ENCODE measurements around the gene GRIK3.

GRIK3 gene

GRCh38 chr1:37047542-37047941 lies 13.2 kb upstream of the GRIK3 start:
- Histone ChIP-seq H3K4me1 (ENCODE audit: control insufficient read depth, insufficient read depth, low read length) (no peaks in the 10 kb centered on the region), H3K27me3 (ENCODE audit: control insufficient read depth in 1 of 2, insufficient read depth in 2 of 2, low read length in 2 of 2) (peaks cover 15 to 27% of the 10 kb centered on the region in 2 donors), H3K36me3 (ENCODE audit: control insufficient read depth in 2 of 2, insufficient read depth in 2 of 2, low read length in 2 of 2) (no peaks in the 10 kb centered on the region), H3K27ac (ENCODE audit: low read length) (no peak overlapping the region), H3K9ac (ENCODE audit: low read length in 2 of 2) (no peak overlapping the region), H3K4me3 (ENCODE audit: low read length in 2 of 2) (no peak overlapping the region), H3K9me3 (ENCODE audit: control insufficient read depth in 2 of 2, low read length in 2 of 2) (no peaks in the 10 kb centered on the region)

- Histone ChIP-seq H3K9ac (ENCODE audit: low read length in 2 of 2) (no peak overlapping the region), H3K27ac (ENCODE audit: low read length) (no peak overlapping the region), H3K4me1 (ENCODE audit: control insufficient read depth, insufficient read depth, low read length) (no peaks in the 10 kb centered on the region), H3K9me3 (ENCODE audit: control insufficient read depth in 2 of 2, low read length in 2 of 2) (no peaks in the 10 kb centered on the region), H3K27me3 (ENCODE audit: control insufficient read depth in 1 of 2, insufficient read depth in 2 of 2, low read length in 2 of 2) (peaks cover 51 to 58% of the 10 kb centered on the region in 2 donors), H3K36me3 (ENCODE audit: control insufficient read depth in 2 of 2, insufficient read depth in 2 of 2, low read length in 2 of 2) (no peaks in the 10 kb centered on the region), H3K4me3 (ENCODE audit: low read length in 2 of 2) (no peak overlapping the region)
Measured at GRCh38 chr1:37043101-37043500, 8.8 kb upstream of the GRIK3 start.

GRCh38 chr1:37042506-37042905 lies 8.2 kb upstream of the GRIK3 start:
- no peak overlapping the region for H3K27ac ChIP-seq (ENCODE audit: low read length)
- H3K4me3 ChIP-seq (ENCODE audit: low read length in 2 of 2) = no peak overlapping the region
- H3K27me3 ChIP-seq (ENCODE audit: control insufficient read depth in 1 of 2, insufficient read depth in 2 of 2, low read length in 2 of 2) = peaks cover 56 to 61% of the 10 kb centered on the region in 2 donors
- no peaks in the 10 kb centered on the region for H3K36me3 ChIP-seq (ENCODE audit: control insufficient read depth in 2 of 2, insufficient read depth in 2 of 2, low read length in 2 of 2)
- H3K9me3 ChIP-seq (ENCODE audit: control insufficient read depth in 2 of 2, low read length in 2 of 2) = no peaks in the 10 kb centered on the region
- H3K4me1 ChIP-seq (ENCODE audit: control insufficient read depth, insufficient read depth, low read length) = no peaks in the 10 kb centered on the region
- H3K9ac ChIP-seq (ENCODE audit: low read length in 2 of 2) = no peak overlapping the region

- Histone ChIP-seq H3K27ac (ENCODE audit: low read length) (no peak overlapping the region), H3K9ac (ENCODE audit: low read length in 2 of 2) (no peak overlapping the region), H3K9me3 (ENCODE audit: control insufficient read depth in 2 of 2, low read length in 2 of 2) (no peaks in the 10 kb centered on the region), H3K27me3 (ENCODE audit: control insufficient read depth in 1 of 2, insufficient read depth in 2 of 2, low read length in 2 of 2) (peaks cover 60 to 65% of the 10 kb centered on the region in 2 donors), H3K36me3 (ENCODE audit: control insufficient read depth in 2 of 2, insufficient read depth in 2 of 2, low read length in 2 of 2) (no peaks in the 10 kb centered on the region), H3K4me3 (ENCODE audit: low read length in 2 of 2) (no peak overlapping the region), H3K4me1 (ENCODE audit: control insufficient read depth, insufficient read depth, low read length) (no peaks in the 10 kb centered on the region)
Measured at GRCh38 chr1:37041483-37041882, 7.2 kb upstream of the GRIK3 start.

GRCh38 chr1:37040773-37041172 lies 6.5 kb upstream of the GRIK3 start:
- H3K4me1 ChIP-seq (ENCODE audit: control insufficient read depth, insufficient read depth, low read length) = peaks cover 2% of the 10 kb centered on the region
- no peaks in the 10 kb centered on the region for H3K9me3 ChIP-seq (ENCODE audit: control insufficient read depth in 2 of 2, low read length in 2 of 2)
- H3K9ac ChIP-seq (ENCODE audit: low read length in 2 of 2) = no peak overlapping the region
- no peak overlapping the region for H3K4me3 ChIP-seq (ENCODE audit: low read length in 2 of 2)
- no peaks in the 10 kb centered on the region for H3K36me3 ChIP-seq (ENCODE audit: control insufficient read depth in 2 of 2, insufficient read depth in 2 of 2, low read length in 2 of 2)
- peaks cover 67 to 72% of the 10 kb centered on the region in 2 donors for H3K27me3 ChIP-seq (ENCODE audit: control insufficient read depth in 1 of 2, insufficient read depth in 2 of 2, low read length in 2 of 2)
- H3K27ac ChIP-seq (ENCODE audit: low read length) = no peak overlapping the region

- peaks cover 72 to 75% of the 10 kb centered on the region in 2 donors for H3K27me3 ChIP-seq (ENCODE audit: control insufficient read depth in 1 of 2, insufficient read depth in 2 of 2, low read length in 2 of 2)
- peaks cover 2% of the 10 kb centered on the region for H3K4me1 ChIP-seq (ENCODE audit: control insufficient read depth, insufficient read depth, low read length)
- no peaks in the 10 kb centered on the region for H3K36me3 ChIP-seq (ENCODE audit: control insufficient read depth in 2 of 2, insufficient read depth in 2 of 2, low read length in 2 of 2)
- no peak overlapping the region for H3K4me3 ChIP-seq (ENCODE audit: low read length in 2 of 2)
- no peaks in the 10 kb centered on the region for H3K9me3 ChIP-seq (ENCODE audit: control insufficient read depth in 2 of 2, low read length in 2 of 2)
- H3K27ac ChIP-seq (ENCODE audit: low read length) = no peak overlapping the region
- H3K9ac ChIP-seq (ENCODE audit: low read length in 2 of 2) = no peak overlapping the region
Measured at GRCh38 chr1:37040261-37040660, 5.9 kb upstream of the GRIK3 start.

- peaks cover 73 to 78% of the 10 kb centered on the region in 2 donors for H3K27me3 ChIP-seq (ENCODE audit: control insufficient read depth in 1 of 2, insufficient read depth in 2 of 2, low read length in 2 of 2)
- H3K9me3 ChIP-seq (ENCODE audit: control insufficient read depth in 2 of 2, low read length in 2 of 2) = no peaks in the 10 kb centered on the region
- H3K36me3 ChIP-seq (ENCODE audit: control insufficient read depth in 2 of 2, insufficient read depth in 2 of 2, low read length in 2 of 2) = no peaks in the 10 kb centered on the region
- peaks cover 6% of the 10 kb centered on the region for H3K4me1 ChIP-seq (ENCODE audit: control insufficient read depth, insufficient read depth, low read length)
- H3K4me3 ChIP-seq (ENCODE audit: low read length in 2 of 2) = no peak overlapping the region
- no peak overlapping the region for H3K9ac ChIP-seq (ENCODE audit: low read length in 2 of 2)
- no peak overlapping the region for H3K27ac ChIP-seq (ENCODE audit: low read length)
Measured at GRCh38 chr1:37038227-37039093, 4.1 kb upstream of the GRIK3 start.

- H3K36me3 ChIP-seq (ENCODE audit: control insufficient read depth in 2 of 2, insufficient read depth in 2 of 2, low read length in 2 of 2) = no peaks in the 10 kb centered on the region
- no peak overlapping the region for H3K9ac ChIP-seq (ENCODE audit: low read length in 2 of 2)
- no peak overlapping the region for H3K4me3 ChIP-seq (ENCODE audit: low read length in 2 of 2)
- H3K4me1 ChIP-seq (ENCODE audit: control insufficient read depth, insufficient read depth, low read length) = peaks cover 7% of the 10 kb centered on the region
- H3K27ac ChIP-seq (ENCODE audit: low read length) = no peak overlapping the region
- no peaks in the 10 kb centered on the region for H3K9me3 ChIP-seq (ENCODE audit: control insufficient read depth in 2 of 2, low read length in 2 of 2)
- H3K27me3 ChIP-seq (ENCODE audit: control insufficient read depth in 1 of 2, insufficient read depth in 2 of 2, low read length in 2 of 2) = peaks cover 71 to 78% of the 10 kb centered on the region in 2 donors
Measured at GRCh38 chr1:37037690-37038089, 3.4 kb upstream of the GRIK3 start.

- Histone ChIP-seq H3K9ac (ENCODE audit: low read length in 2 of 2) (no peak overlapping the region), H3K27ac (ENCODE audit: low read length) (no peak overlapping the region), H3K27me3 (ENCODE audit: control insufficient read depth in 1 of 2, insufficient read depth in 2 of 2, low read length in 2 of 2) (peaks cover 72 to 82% of the 10 kb centered on the region in 2 donors), H3K4me3 (ENCODE audit: low read length in 2 of 2) (no peak overlapping the region), H3K36me3 (ENCODE audit: control insufficient read depth in 2 of 2, insufficient read depth in 2 of 2, low read length in 2 of 2) (no peaks in the 10 kb centered on the region), H3K9me3 (ENCODE audit: control insufficient read depth in 2 of 2, low read length in 2 of 2) (no peaks in the 10 kb centered on the region), H3K4me1 (ENCODE audit: control insufficient read depth, insufficient read depth, low read length) (peaks cover 7% of the 10 kb centered on the region)
Measured at GRCh38 chr1:37036667-37037053, 2.3 kb upstream of the GRIK3 start.

- no peaks in the 10 kb centered on the region for H3K36me3 ChIP-seq (ENCODE audit: control insufficient read depth in 2 of 2, insufficient read depth in 2 of 2, low read length in 2 of 2)
- H3K27ac ChIP-seq (ENCODE audit: low read length) = no peak overlapping the region
- H3K27me3 ChIP-seq (ENCODE audit: control insufficient read depth in 1 of 2, insufficient read depth in 2 of 2, low read length in 2 of 2) = peaks cover 70 to 83% of the 10 kb centered on the region in 2 donors
- peaks cover 7% of the 10 kb centered on the region for H3K4me1 ChIP-seq (ENCODE audit: control insufficient read depth, insufficient read depth, low read length)
- H3K9me3 ChIP-seq (ENCODE audit: control insufficient read depth in 2 of 2, low read length in 2 of 2) = no peaks in the 10 kb centered on the region
- no peak overlapping the region for H3K9ac ChIP-seq (ENCODE audit: low read length in 2 of 2)
- H3K4me3 ChIP-seq (ENCODE audit: low read length in 2 of 2) = no peak overlapping the region
Measured at GRCh38 chr1:37035796-37036666, 1.7 kb upstream of the GRIK3 start.
